ENCODE data around the gene SLC23A2.

Gene SLC23A2

DNA sequence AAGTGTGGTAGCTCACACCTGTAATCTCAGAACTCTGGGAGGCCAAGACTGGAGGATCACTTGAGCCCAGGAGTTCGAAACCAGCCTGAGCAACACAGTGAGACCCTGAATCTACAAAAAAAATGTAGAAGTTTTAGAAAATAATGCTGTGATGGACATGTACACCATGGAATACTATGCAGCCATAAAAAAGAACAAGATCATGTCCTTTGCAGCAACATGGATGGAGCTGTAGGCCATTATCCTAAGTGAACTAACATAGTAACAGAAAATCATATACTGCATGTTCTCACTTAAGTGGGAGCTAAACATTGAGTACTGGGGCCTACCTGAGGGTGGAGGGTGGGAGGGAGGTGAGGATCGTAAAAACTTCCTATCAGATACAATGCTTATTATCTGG is 168.8 kb downstream of the SLC23A2 start:
- TF ChIP-seq, protein P1, sequence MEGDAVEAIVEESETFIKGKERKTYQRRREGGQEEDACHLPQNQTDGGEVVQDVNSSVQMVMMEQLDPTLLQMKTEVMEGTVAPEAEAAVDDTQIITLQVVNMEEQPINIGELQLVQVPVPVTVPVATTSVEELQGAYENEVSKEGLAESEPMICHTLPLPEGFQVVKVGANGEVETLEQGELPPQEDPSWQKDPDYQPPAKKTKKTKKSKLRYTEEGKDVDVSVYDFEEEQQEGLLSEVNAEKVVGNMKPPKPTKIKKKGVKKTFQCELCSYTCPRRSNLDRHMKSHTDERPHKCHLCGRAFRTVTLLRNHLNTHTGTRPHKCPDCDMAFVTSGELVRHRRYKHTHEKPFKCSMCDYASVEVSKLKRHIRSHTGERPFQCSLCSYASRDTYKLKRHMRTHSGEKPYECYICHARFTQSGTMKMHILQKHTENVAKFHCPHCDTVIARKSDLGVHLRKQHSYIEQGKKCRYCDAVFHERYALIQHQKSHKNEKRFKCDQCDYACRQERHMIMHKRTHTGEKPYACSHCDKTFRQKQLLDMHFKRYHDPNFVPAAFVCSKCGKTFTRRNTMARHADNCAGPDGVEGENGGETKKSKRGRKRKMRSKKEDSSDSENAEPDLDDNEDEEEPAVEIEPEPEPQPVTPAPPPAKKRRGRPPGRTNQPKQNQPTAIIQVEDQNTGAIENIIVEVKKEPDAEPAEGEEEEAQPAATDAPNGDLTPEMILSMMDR (IDR thresholded peaks at IDR 0.05; ENCODE audit: low read depth, low read length, missing control alignments), result no peak
- in situ Hi-C loops (cut with HindIII; ENCODE audit: low sequenced_read_pairs), result no loop called here
- no peak overlapping the region for H3K4me3 ChIP-seq (ENCODE audit: low read depth, low read length)
- no peak for DNase-seq (ENCODE audit: low read depth)

DNA sequence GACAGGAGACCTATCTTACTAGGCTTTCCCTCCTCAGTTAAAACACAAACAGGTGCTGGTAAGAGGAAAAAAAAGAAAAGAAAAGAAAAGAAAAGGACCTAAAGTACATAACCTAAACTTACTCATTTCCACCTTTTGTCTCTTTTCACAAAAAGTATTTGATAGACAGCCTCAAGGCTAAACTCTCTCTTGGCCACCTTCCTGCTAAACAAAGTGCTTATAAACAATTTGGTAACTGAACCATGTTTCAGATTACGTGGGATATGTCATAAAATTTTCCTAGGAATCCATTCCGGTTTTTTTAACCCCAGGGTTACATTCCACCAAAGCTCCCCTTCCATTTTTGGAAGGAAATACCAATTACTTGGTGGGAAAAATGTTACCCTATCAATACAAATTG is 170.6 kb downstream of the SLC23A2 start:
- in situ Hi-C loops (cut with HindIII; ENCODE audit: low sequenced_read_pairs), result no loop called here
- no peak for DNase-seq (ENCODE audit: low read depth)
- TF ChIP-seq, protein P1 (IDR thresholded peaks at IDR 0.05; ENCODE audit: low read depth, low read length, missing control alignments), result no peak
- no peak overlapping the region for H3K4me3 ChIP-seq (ENCODE audit: low read depth, low read length)

DNA sequence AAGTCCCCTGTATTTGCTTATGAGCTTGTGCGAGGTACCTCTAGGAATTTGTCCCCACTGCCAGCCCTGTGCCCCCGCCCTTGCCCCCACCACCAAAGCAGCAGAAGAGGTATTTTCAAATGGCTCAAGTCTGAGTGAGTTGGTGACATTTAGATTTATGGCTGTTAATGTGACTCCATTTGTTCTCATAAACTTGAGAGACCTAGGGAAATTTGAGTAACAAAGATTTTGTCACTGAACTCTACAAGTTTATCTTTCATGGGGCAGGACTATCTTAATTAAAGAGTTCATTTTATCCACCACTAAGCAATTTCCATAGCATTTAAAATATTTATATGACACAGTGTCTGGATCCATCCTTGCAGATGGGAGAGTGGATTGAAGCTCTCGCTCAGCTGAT is 171.1 kb downstream of the SLC23A2 start:
- TF ChIP-seq, protein P1 (IDR thresholded peaks at IDR 0.05; ENCODE audit: low read depth, low read length, missing control alignments), result no peak
- H3K4me3 ChIP-seq (ENCODE audit: low read depth, low read length), result no peak overlapping the region
- in situ Hi-C loops (cut with HindIII; ENCODE audit: low sequenced_read_pairs), result no loop called here
- DNase-seq (ENCODE audit: low read depth), result no peak

DNA sequence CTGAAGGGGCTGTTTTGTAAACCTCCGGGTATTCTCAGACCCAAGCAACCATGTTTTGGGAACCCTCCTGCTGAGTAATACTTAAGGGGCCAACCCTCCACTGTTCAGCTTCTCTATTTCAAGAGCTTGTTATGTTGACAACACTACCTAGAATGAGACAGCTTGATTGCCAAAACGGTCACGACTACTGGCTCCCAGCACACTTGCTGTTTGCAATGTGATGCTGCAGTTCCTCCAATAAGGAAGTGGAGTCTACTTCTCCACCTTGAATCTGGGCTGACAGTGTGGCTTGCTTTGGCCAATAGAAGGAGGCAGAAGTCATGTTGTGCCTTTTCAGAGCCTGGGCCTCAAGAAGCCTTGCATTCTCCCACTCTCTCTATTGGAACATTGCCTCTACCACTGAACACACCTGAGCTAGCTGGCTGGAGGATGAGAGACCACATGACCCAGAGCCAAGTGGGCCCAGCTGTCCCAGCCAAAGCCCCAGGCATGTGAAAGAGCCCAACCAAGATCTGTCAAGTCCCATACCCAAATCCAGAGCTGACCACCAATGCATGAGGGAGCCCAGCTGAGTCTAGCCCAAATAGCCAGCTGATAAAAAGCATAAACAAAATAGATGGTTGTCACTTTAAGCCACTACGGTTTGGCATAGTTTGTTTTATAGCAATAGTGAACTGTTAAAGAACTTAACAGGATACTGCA is 171.6 kb downstream of the SLC23A2 start:
- in situ Hi-C loops (cut with HindIII; ENCODE audit: low sequenced_read_pairs), result no loop called here
- no peak for DNase-seq (ENCODE audit: low read depth)
- TF ChIP-seq, protein P1 (IDR thresholded peaks at IDR 0.05; ENCODE audit: low read depth, low read length, missing control alignments), result no peak
- H3K4me3 ChIP-seq (ENCODE audit: low read depth, low read length), result no peak overlapping the region

DNA sequence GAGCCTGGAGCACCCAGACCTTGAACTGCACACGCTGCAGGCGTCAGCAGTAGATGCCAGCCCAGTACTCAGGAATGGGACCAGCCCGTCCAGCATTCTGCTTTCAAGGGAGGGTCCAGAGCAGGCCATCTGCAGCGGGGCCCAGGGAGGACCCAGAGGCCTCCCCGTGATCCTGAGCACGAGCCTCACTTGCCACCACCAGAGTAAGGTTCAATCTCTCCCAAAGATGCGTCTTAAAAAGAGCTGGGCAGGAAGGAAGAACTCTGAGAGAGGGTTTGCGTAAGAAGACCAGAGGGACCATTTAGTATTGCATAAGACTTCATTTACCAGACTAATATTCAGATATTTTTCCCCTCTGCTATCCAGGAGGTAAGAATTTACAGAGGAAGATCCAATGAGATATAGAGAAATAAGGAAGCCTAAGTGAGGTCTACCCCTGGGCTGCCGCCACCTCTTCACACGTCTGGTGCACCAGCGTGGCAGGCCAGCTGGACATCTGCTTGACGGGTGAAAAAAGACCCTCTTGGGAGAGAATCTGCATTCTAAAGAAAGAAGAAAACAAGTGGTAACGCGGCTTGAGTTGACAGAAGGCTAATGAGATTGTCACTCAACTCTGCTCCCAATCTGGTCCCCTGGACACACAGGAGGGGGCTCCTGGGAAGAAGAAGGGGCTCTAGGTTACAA is 172.3 kb downstream of the SLC23A2 start:
- DNase-seq (ENCODE audit: low read depth), result no peak
- TF ChIP-seq, protein P1 (IDR thresholded peaks at IDR 0.05; ENCODE audit: low read depth, low read length, missing control alignments), result no peak
- in situ Hi-C loops (cut with HindIII; ENCODE audit: low sequenced_read_pairs), result no loop called here
- no peak overlapping the region for H3K4me3 ChIP-seq (ENCODE audit: low read depth, low read length)

DNA sequence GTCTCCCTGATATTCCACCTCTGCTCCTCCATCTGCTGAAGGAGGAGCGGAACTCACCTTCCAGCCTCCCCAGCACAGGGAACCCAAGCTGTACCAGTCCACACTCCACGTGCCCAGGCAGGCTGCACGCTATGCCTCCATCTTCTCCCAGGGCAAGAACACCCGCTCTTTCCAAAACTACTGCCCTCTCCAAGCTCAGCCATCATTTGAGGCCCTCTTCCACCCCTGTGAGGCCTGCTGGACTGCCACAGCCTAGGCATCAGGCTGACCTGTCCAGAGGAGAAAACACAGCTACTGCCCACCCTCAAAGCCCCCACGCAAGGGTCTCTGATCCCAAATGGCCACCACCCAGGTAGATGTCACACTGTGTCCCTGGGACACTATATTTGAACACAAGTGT is 179.7 kb downstream of the SLC23A2 start:
- H3K4me3 ChIP-seq (ENCODE audit: low read depth, low read length), result no peak overlapping the region
- TF ChIP-seq, protein P1 (IDR thresholded peaks at IDR 0.05; ENCODE audit: low read depth, low read length, missing control alignments), result no peak

More for the DNA sequence above, 179.7 kb downstream of the SLC23A2 start:
- no peak for DNase-seq (ENCODE audit: low read depth)
- in situ Hi-C loops (cut with HindIII; ENCODE audit: low sequenced_read_pairs), result no loop called here

Data from astrocyte of the cerebellum (primary cell).